ENCODE data around the gene ABHD14A. TPM values are rescaled to one million over a fixed set of nuclear protein-coding genes. Genes with fewer than 3 reads are reported as not detected.
A peak's percentile ranks its signal among the peaks of the same experiment; 100 is the strongest.

ABHD14A gene
- total RNA-seq, 1 donor from 2014 or later, result 31.9 TPM

DNA sequence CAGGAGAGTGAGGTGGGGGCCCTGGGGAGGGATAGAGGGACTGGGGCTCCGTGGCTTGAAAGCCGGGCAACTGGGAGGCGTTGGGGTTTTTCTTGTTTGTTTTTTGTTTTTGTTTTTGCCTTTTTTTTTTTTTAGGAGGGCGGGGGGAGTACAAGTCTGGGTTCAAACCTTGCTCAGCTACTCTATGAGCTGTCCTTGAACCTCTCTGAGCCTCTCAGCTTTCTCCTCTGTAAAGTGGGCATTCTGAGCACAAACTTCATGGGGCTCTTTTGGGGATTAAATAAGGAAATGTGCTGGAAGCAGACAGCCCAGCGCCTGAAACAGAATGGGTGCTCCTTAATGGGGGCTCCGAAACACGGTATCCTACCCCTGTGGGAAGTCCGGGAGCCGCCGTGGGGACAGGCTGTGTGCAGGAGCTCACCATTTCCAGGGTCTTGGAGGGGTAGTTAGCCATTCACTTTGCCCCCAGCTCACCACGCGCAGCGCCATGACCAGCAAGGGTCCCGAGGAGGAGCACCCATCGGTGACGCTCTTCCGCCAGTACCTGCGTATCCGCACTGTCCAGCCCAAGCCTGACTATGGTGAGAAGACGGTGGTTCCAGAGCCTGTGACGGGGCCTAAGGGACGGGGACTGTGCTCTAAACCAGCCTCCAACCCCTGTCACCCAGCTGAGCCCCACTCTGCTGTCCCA lies 8.9 kb downstream of the ABHD14A start:
- peaks cover 28% of the 10 kb centered on the region for H3K4me1 ChIP-seq

GRCh38 chr3:51984269-51984647 lies 9.4 kb downstream of the ABHD14A start:
- Histone ChIP-seq H3K27me3 (no peaks in the 10 kb centered on the region), H3K4me3 (no peak overlapping the region), H3K27ac (peak overlapping the region; percentile 91), H3K4me1 (peaks cover 28% of the 10 kb centered on the region), H3K9me3 (no peaks in the 10 kb centered on the region), H3K36me3 (no peaks in the 10 kb centered on the region)
- intact Hi-C loops (cut with DNase I), result no loop called here
- no peak for DNase-seq (ENCODE audit: extremely low spot score in 2 of 2)
- TF ChIP-seq CTCF (IDR thresholded peaks at IDR 0.05) (no peak), POLR2A (IDR thresholded peaks at IDR 0.05) (no peak), POLR2AphosphoS5 (IDR thresholded peaks at IDR 0.05; ENCODE audit: insufficient read depth in 1 of 2, low read depth in 1 of 2) (no peak)

More for the DNA sequence above, 8.9 kb downstream of the ABHD14A start:
- Histone ChIP-seq H3K9me3 (no peaks in the 10 kb centered on the region), H3K4me3 (peak overlapping the region; percentile 53 to 60), H3K36me3 (no peaks in the 10 kb centered on the region), H3K27me3 (no peaks in the 10 kb centered on the region), H3K27ac (peak overlapping the region; percentile 91)
- DNase-seq (ENCODE audit: extremely low spot score in 2 of 2), result no peak
- intact Hi-C loops (cut with DNase I), result no loop called here
- TF ChIP-seq POLR2A (IDR thresholded peaks at IDR 0.05), result no peak
- no peak for TF ChIP-seq POLR2AphosphoS5 (IDR thresholded peaks at IDR 0.05; ENCODE audit: insufficient read depth in 1 of 2, low read depth in 1 of 2)
- no peak for TF ChIP-seq CTCF (IDR thresholded peaks at IDR 0.05)

GRCh38 chr3:51985063-51985462 lies 10.2 kb downstream of the ABHD14A start:
- DNase-seq (ENCODE audit: extremely low spot score in 2 of 2), result no peak
- no peak overlapping the region for H3K27ac ChIP-seq
- no peaks in the 10 kb centered on the region for H3K9me3 ChIP-seq
- TF ChIP-seq CTCF (IDR thresholded peaks at IDR 0.05), result no peak
- TF ChIP-seq POLR2AphosphoS5 (IDR thresholded peaks at IDR 0.05; ENCODE audit: insufficient read depth in 1 of 2, low read depth in 1 of 2), result no peak
- TF ChIP-seq POLR2A (IDR thresholded peaks at IDR 0.05), result no peak
- no peak overlapping the region for H3K4me3 ChIP-seq
- H3K36me3 ChIP-seq, result no peaks in the 10 kb centered on the region
- intact Hi-C loops (cut with DNase I), result no loop called here
- H3K27me3 ChIP-seq, result no peaks in the 10 kb centered on the region
- peaks cover 28% of the 10 kb centered on the region for H3K4me1 ChIP-seq

- peaks cover 28% of the 10 kb centered on the region for H3K4me1 ChIP-seq
- no peak for TF ChIP-seq POLR2AphosphoS5 (IDR thresholded peaks at IDR 0.05; ENCODE audit: insufficient read depth in 1 of 2, low read depth in 1 of 2)
- no peak for TF ChIP-seq POLR2A (IDR thresholded peaks at IDR 0.05)
- no peak for TF ChIP-seq CTCF (IDR thresholded peaks at IDR 0.05)
- DNase-seq (ENCODE audit: extremely low spot score in 2 of 2), result no peak
These were observed 11.4 kb downstream of the ABHD14A start for GRCh38 chr3:51986010-51986947.

More at GRCh38 chr3:51986010-51986947, 11.4 kb downstream of the ABHD14A start:
- no peak overlapping the region for H3K4me3 ChIP-seq
- no peaks in the 10 kb centered on the region for H3K36me3 ChIP-seq
- H3K9me3 ChIP-seq, result no peaks in the 10 kb centered on the region
- intact Hi-C loops (cut with DNase I), result no loop called here
- H3K27me3 ChIP-seq, result no peaks in the 10 kb centered on the region
- no peak overlapping the region for H3K27ac ChIP-seq

Data from vagina (tissue), 2 donors.